ENCODE measurements around the gene RHBDF2.

Gene RHBDF2

GRCh38 chr17:76479515-76480060, 21.6 kb downstream of the RHBDF2 start:
- DNase-seq (ENCODE audit: low read depth, low spot score), result no peak

GRCh38 chr17:76478730-76479514, 22.3 kb downstream of the RHBDF2 start:
- no peak for DNase-seq (ENCODE audit: low read depth, low spot score)

GRCh38 chr17:76478097-76478496, 23.1 kb downstream of the RHBDF2 start:
- no peak for DNase-seq (ENCODE audit: low read depth, low spot score)

- DNase-seq (ENCODE audit: low read depth, low spot score), result no peak
Observed at GRCh38 chr17:76477576-76477975, 23.6 kb downstream of the RHBDF2 start.

GRCh38 chr17:76476736-76477135, 24.5 kb downstream of the RHBDF2 start:
- DNase-seq (ENCODE audit: low read depth, low spot score), result no peak

- DNase-seq (ENCODE audit: low read depth, low spot score), result no peak
Observed at GRCh38 chr17:76475302-76475701, 25.9 kb downstream of the RHBDF2 start.

- DNase-seq (ENCODE audit: low read depth, low spot score), result no peak
Observed at GRCh38 chr17:76474894-76475293, 26.3 kb downstream of the RHBDF2 start.

GRCh38 chr17:76474238-76474637, 27.0 kb downstream of the RHBDF2 start:
- DNase-seq (ENCODE audit: low read depth, low spot score), result no peak

- no peak for DNase-seq (ENCODE audit: low read depth, low spot score)
Observed at GRCh38 chr17:76473541-76473985, 27.7 kb downstream of the RHBDF2 start.

GRCh38 chr17:76472726-76473125, 28.5 kb downstream of the RHBDF2 start:
- no peak for DNase-seq (ENCODE audit: low read depth, low spot score)

- DNase-seq (ENCODE audit: low read depth, low spot score), result no peak
Observed at GRCh38 chr17:76472258-76472645, 29.0 kb downstream of the RHBDF2 start.

GRCh38 chr17:76471498-76472257, 29.5 kb downstream of the RHBDF2 start:
- no peak for DNase-seq (ENCODE audit: low read depth, low spot score)

- DNase-seq (ENCODE audit: low read depth, low spot score), result no peak
Observed at GRCh38 chr17:76469991-76470739, 31.1 kb downstream of the RHBDF2 start.

- no peak for DNase-seq (ENCODE audit: low read depth, low spot score)
Observed at GRCh38 chr17:76469076-76469990, 31.9 kb downstream of the RHBDF2 start.

- DNase-seq (ENCODE audit: low read depth, low spot score), result no peak
Observed at GRCh38 chr17:76468634-76469010, 32.6 kb downstream of the RHBDF2 start.

GRCh38 chr17:76467809-76468633, 33.2 kb downstream of the RHBDF2 start:
- DNase-seq (ENCODE audit: low read depth, low spot score), result no peak

- no peak for DNase-seq (ENCODE audit: low read depth, low spot score)
Observed at GRCh38 chr17:76467366-76467765, 33.9 kb downstream of the RHBDF2 start, which contains the start of gene AANAT. AANAT (plus strand) TSS chr17:76467603; CDS start chr17:76468747, 1,144 bp downstream.

GRCh38 chr17:76466775-76467130, 34.5 kb downstream of the RHBDF2 start:
- no peak for DNase-seq (ENCODE audit: low read depth, low spot score)

GRCh38 chr17:76462556-76463290, 38.5 kb downstream of the RHBDF2 start:
- DNase-seq (ENCODE audit: low read depth, low spot score), result no peak

Measured in activated CD4-positive, CD25-positive, alpha-beta regulatory T cell treated with anti-CD3 and anti-CD28 coated beads, Interleukin-2, amount 50 U/mL, for 16 hours (primary cell).